ENCODE data around the gene SYT5. TPM values are rescaled to one million over a fixed set of nuclear protein-coding genes. Genes with fewer than 3 reads are reported as not detected.

The SYT5 gene
- total and polyA plus RNA-seq, 2 of the 13 experiments (the other 11 are each of a cell fraction or from before 2014, with no cell fraction given): not detected

- TF ChIP-seq, protein P1, sequence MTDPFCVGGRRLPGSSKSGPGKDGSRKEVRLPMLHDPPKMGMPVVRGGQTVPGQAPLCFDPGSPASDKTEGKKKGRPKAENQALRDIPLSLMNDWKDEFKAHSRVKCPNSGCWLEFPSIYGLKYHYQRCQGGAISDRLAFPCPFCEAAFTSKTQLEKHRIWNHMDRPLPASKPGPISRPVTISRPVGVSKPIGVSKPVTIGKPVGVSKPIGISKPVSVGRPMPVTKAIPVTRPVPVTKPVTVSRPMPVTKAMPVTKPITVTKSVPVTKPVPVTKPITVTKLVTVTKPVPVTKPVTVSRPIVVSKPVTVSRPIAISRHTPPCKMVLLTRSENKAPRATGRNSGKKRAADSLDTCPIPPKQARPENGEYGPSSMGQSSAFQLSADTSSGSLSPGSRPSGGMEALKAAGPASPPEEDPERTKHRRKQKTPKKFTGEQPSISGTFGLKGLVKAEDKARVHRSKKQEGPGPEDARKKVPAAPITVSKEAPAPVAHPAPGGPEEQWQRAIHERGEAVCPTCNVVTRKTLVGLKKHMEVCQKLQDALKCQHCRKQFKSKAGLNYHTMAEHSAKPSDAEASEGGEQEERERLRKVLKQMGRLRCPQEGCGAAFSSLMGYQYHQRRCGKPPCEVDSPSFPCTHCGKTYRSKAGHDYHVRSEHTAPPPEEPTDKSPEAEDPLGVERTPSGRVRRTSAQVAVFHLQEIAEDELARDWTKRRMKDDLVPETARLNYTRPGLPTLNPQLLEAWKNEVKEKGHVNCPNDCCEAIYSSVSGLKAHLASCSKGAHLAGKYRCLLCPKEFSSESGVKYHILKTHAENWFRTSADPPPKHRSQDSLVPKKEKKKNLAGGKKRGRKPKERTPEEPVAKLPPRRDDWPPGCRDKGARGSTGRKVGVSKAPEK (CRISPR knock-in tag; IDR thresholded peaks at IDR 0.05; ENCODE audit: borderline replicate concordance): no peak
- TF ChIP-seq AGO2 (optimal IDR thresholded peaks at IDR 0.05; ENCODE audit: low read depth, low read length): no peak
- TF ChIP-seq ZBTB42 (CRISPR knock-in tag; IDR thresholded peaks at IDR 0.05): no peak
- no peak for TF ChIP-seq ZNF138 (CRISPR knock-in tag; IDR thresholded peaks at IDR 0.05; ENCODE audit: low read depth)
- 0 out of 2 replicates have a peak, but pooled peaks have one; percentile 17 for TF ChIP-seq POGZ (CRISPR knock-in tag; IDR thresholded peaks at IDR 0.05)
- no peak for TF ChIP-seq NKX3-1 (CRISPR knock-in tag; IDR thresholded peaks at IDR 0.05)
- peak; percentile 33; the same call in 1 of the 2 replicates for TF ChIP-seq PHF8 (CRISPR knock-in tag; IDR thresholded peaks at IDR 0.05)
- 0 out of 2 replicates have a peak, but pooled peaks have one; percentile 33 for TF ChIP-seq ZBTB43 (CRISPR knock-in tag; conservative IDR thresholded peaks at IDR 0.05)
- no peak for TF ChIP-seq NAIF1 (CRISPR knock-in tag; IDR thresholded peaks at IDR 0.05; ENCODE audit: borderline replicate concordance)
- no peak for TF ChIP-seq GMEB2 (CRISPR knock-in tag; IDR thresholded peaks at IDR 0.05; ENCODE audit: low read depth)
- TF ChIP-seq CAMTA2 (CRISPR knock-in tag; IDR thresholded peaks at IDR 0.05; ENCODE audit: borderline replicate concordance): no peak
- peak; percentile 57; the same call in 1 of the 2 replicates for TF ChIP-seq IRF2 (CRISPR knock-in tag; IDR thresholded peaks at IDR 0.05)
- peak; percentile 93 for TF ChIP-seq HCFC1 (IDR thresholded peaks at IDR 0.05; ENCODE audit: low read depth, low read length)
- TF ChIP-seq, protein P2, sequence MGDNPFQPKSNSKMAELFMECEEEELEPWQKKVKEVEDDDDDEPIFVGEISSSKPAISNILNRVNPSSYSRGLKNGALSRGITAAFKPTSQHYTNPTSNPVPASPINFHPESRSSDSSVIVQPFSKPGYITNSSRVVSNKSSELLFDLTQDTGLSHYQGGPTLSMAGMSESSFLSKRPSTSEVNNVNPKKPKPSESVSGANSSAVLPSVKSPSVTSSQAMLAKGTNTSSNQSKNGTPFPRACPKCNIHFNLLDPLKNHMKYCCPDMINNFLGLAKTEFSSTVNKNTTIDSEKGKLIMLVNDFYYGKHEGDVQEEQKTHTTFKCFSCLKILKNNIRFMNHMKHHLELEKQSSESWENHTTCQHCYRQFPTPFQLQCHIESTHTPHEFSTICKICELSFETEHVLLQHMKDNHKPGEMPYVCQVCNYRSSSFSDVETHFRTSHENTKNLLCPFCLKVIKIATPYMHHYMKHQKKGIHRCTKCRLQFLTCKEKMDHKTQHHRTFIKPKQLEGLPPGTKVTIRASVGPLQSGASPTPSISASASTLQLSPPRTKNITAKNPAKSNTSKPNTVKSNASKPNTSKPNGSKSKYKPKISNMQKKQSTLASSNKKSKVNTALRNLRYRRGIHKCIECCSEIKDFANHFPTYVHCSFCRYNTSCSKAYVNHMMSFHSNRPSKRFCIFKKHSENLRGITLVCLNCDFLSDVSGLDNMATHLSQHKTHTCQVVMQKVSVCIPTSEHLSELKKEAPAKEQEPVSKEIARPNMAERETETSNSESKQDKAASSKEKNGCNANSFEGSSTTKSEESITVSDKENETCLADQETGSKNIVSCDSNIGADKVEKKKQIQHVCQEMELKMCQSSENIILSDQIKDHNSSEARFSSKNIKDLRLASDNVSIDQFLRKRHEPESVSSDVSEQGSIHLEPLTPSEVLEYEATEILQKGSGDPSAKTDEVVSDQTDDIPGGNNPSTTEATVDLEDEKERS (CRISPR knock-in tag; IDR thresholded peaks at IDR 0.05): 0 out of 2 replicates have a peak, but pooled peaks have one; percentile 20
- TF ChIP-seq SMC3 (IDR thresholded peaks at IDR 0.05; ENCODE audit: low read length): no peak
- peak; percentile 22 for TF ChIP-seq YY1 (IDR thresholded peaks at IDR 0.05; ENCODE audit: insufficient read depth, insufficient replicate concordance, low read depth, low read length)
- TF ChIP-seq KAT8 (CRISPR knock-in tag; IDR thresholded peaks at IDR 0.05): 0 out of 2 replicates have a peak, but pooled peaks have one; percentile 18
- TF ChIP-seq ZBTB2 (CRISPR knock-in tag; IDR thresholded peaks at IDR 0.05; ENCODE audit: low read depth): no peak
Observed at GRCh38 chr19:55165952-55166529, 14.0 kb downstream of the SYT5 start (continued).
